HepG2 (cell line): ENCODE data around the gene SAPCD2. TPM values are rescaled to one million over a fixed set of nuclear protein-coding genes. Genes with fewer than 3 reads are reported as not detected.

Experiments
- AHDC1 ChIP-seq: sonication (generic); formaldehyde crosslinking; IDR thresholded peaks from 2 replicates; pipeline ENCODE4 v1.5.1; 2020; ENCODE audit warnings: mild to moderate bottlenecking, missing genetic modification reagents, borderline replicate concordance
- BATF2 ChIP-seq: sonication (generic); formaldehyde crosslinking; IDR thresholded peaks from 2 replicates; pipeline ENCODE4 v1.8.0; 2022; ENCODE audit warnings: mild to moderate bottlenecking, missing genetic modification reagents, moderate library complexity
- CTCF ChIP-seq: sonication (generic); formaldehyde crosslinking; IDR thresholded peaks from 2 replicates; pipeline ENCODE4 v1.5.0; 2020; ENCODE audit warnings: mild to moderate bottlenecking, missing genetic modification reagents, moderate library complexity
- RAD21 ChIP-seq: fragments of 450-650 bp; formaldehyde crosslinking; IDR thresholded peaks from 2 replicates; pipeline ENCODE4 v1.5.0; 2020; ENCODE audit warnings: mild to moderate bottlenecking
- SAFB2 ChIP-seq: sonication (generic); formaldehyde crosslinking; IDR thresholded peaks from 2 replicates; pipeline ENCODE4 v1.5.1; 2020; ENCODE audit warnings: missing genetic modification reagents, low read depth, mild to moderate bottlenecking, borderline replicate concordance
- polyA plus RNA-seq, 8 experiments: library from polyadenylated mRNA; depleted of rRNA in 3 of 8; stranded (reverse) in 7 of 8; unstranded in 1 of 8; fragments of >200 nt; fragmentation: Illumina TruSeq in 4 of 8; extraction: Trizol in 4 of 8; gene quantifications; 2 replicates each; pipeline versions ENCODE4 v1.2.1 to v1.2.3, GENCODE V29; 2011 to 2016; ENCODE audit warnings: low read depth in 4 of 8, missing spikeins in 1 of 8, mixed read lengths in 1 of 8; ENCODE audit not compliant: insufficient read depth in 1 of 8
- total RNA-seq, 5 experiments: library from RNA; depleted of rRNA; stranded (reverse); fragments of >200 nt; fragmentation: Illumina TruSeq; extraction: Trizol; gene quantifications; 2 replicates each; pipeline ENCODE4 v1.2.3, GENCODE V29; 2016; ENCODE audit warnings: low read depth in 1 of 5

Gene SAPCD2
- total and polyA plus RNA-seq, 2 of the 13 experiments (the other 11 are each of a cell fraction or from before 2014, with no cell fraction given), result 21.9 to 42.8 TPM

GRCh38 chr9:137029058-137029936 lies 41.1 kb downstream of the SAPCD2 start (continued):
- TF ChIP-seq CTCF (CRISPR knock-in tag) (peak; percentile 94), SAFB2 (no peak), BATF2 (no peak), AHDC1 (CRISPR knock-in tag) (no peak; the same call in 1 of the 2 replicates), RAD21 (peak; percentile 33; the same call in 1 of the 2 replicates)
